ENCODE data around the gene EIF2AK2. TPM values are rescaled to one million over a fixed set of nuclear protein-coding genes. Genes with fewer than 3 reads are reported as not detected.

The EIF2AK2 gene
- total RNA-seq, 2 experiments from 2014 or later: 29.1 to 31.1 TPM

DNA sequence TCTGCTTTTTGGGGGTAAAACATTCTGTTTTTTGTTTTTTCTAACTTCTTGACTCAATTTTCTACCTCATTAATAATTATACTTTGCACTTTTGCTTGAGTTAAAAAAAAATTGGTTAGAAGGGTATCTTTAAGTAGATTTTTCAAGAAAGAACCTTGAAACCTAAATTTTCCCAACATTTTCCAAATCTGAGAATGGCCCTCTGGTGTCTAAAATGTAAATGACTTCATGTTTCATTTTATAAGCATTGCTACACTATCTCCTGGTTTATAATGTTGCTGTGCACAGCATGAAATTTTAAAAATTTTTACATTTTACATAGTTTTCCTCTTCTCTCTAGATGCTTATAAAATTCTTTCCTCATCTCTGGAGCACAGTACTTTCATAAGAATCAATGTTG, 14.2 kb downstream of the EIF2AK2 start:
- POLR2A ChIA-PET: interaction anchor here (2.0 kb wide), 1 partner anchor 14 kb away, joined by 5 read pairs; the partner anchor contains the start of gene EIF2AK2
- Histone ChIP-seq H3K9me3 (ENCODE audit: control insufficient read depth in 1 of 2, insufficient read depth in 1 of 2, low read length in 2 of 2) (no peaks in the 10 kb centered on the region), H3K36me3 (ENCODE audit: insufficient read depth, low read length) (peaks cover 61% of the 10 kb centered on the region), H3K27ac (ENCODE audit: low read depth in 1 of 2, low read length in 2 of 2) (no peak overlapping the region), H3K4me3 (ENCODE audit: low read length) (no peak overlapping the region), H3K4me1 (ENCODE audit: insufficient read depth, low read length) (no peaks in the 10 kb centered on the region), H3K27me3 (ENCODE audit: control insufficient read depth in 1 of 2, insufficient read depth in 2 of 2, low read length in 2 of 2) (no peaks in the 10 kb centered on the region)
- no peak for DNase-seq
- Mint-ChIP-seq H3K27me3 (no peaks in the 10 kb centered on the region), H3K27ac (no peak overlapping the region), H3K4me3 (no peak overlapping the region), H3K9me3 (no peaks in the 10 kb centered on the region), H3K4me1 (ENCODE audit: low read depth) (peaks cover 4% of the 10 kb centered on the region), H3K36me3 (ENCODE audit: low read depth) (peaks cover 76% of the 10 kb centered on the region)
- no peak for TF ChIP-seq CTCF (IDR thresholded peaks at IDR 0.05)
- CTCF ChIA-PET: no interaction called here
- intact Hi-C loops (cut with DNase I, micrococcal nuclease): no loop called here
- ATAC-seq (ENCODE audit: poor library complexity): no peak

- no peak for DNase-seq
- Histone ChIP-seq H3K36me3 (ENCODE audit: insufficient read depth, low read length) (peaks cover 89% of the 10 kb centered on the region), H3K4me1 (ENCODE audit: insufficient read depth, low read length) (no peaks in the 10 kb centered on the region), H3K27me3 (ENCODE audit: control insufficient read depth in 1 of 2, insufficient read depth in 2 of 2, low read length in 2 of 2) (no peaks in the 10 kb centered on the region), H3K27ac (ENCODE audit: low read depth in 1 of 2, low read length in 2 of 2) (no peak overlapping the region), H3K4me3 (ENCODE audit: low read length) (no peak overlapping the region), H3K9me3 (ENCODE audit: control insufficient read depth in 1 of 2, insufficient read depth in 1 of 2, low read length in 2 of 2) (no peaks in the 10 kb centered on the region)
- Mint-ChIP-seq H3K27me3 (no peaks in the 10 kb centered on the region), H3K9me3 (peaks cover 2% of the 10 kb centered on the region), H3K27ac (no peak overlapping the region), H3K4me1 (ENCODE audit: low read depth) (peaks cover 5% of the 10 kb centered on the region), H3K36me3 (ENCODE audit: low read depth) (peaks cover 20% of the 10 kb centered on the region), H3K4me3 (no peak overlapping the region)
- no peak for ATAC-seq (ENCODE audit: poor library complexity)
- no peak for TF ChIP-seq CTCF (IDR thresholded peaks at IDR 0.05)
- CTCF ChIA-PET: no interaction called here
- POLR2A ChIA-PET: no interaction called here
- intact Hi-C loops (cut with DNase I, micrococcal nuclease): no loop called here
Measured at GRCh38 chr2:37132914-37133313, 23.9 kb downstream of the EIF2AK2 start.

DNA sequence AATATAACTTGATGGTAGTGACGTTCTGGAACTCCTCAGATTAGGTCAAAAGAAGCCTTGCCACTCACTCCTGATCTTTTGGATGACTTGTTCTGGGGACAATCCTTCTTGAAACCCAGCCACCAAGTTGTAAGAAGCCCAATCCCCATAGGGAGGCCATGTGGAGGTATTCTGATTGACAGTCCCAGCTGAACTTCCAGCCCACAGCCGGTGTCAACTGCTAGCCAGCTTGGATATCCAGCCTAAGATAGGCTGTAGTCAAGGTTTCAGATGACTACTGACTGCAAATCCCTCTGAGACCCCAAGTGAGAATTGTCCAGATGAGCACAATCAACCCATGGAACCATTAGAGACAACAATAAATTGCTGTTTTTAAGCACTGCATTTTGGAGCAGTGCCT, 31.4 kb downstream of the EIF2AK2 start:
- Histone ChIP-seq H3K9me3 (ENCODE audit: control insufficient read depth in 1 of 2, insufficient read depth in 1 of 2, low read length in 2 of 2) (no peaks in the 10 kb centered on the region), H3K36me3 (ENCODE audit: insufficient read depth, low read length) (peaks cover 55% of the 10 kb centered on the region), H3K4me1 (ENCODE audit: insufficient read depth, low read length) (no peaks in the 10 kb centered on the region), H3K4me3 (ENCODE audit: low read length) (no peak overlapping the region), H3K27me3 (ENCODE audit: control insufficient read depth in 1 of 2, insufficient read depth in 2 of 2, low read length in 2 of 2) (no peaks in the 10 kb centered on the region), H3K27ac (ENCODE audit: low read depth in 1 of 2, low read length in 2 of 2) (no peak overlapping the region)
- TF ChIP-seq CTCF (IDR thresholded peaks at IDR 0.05): no peak
- peaks cover 78% of the 10 kb centered on the region for H3K36me3 Mint-ChIP-seq (ENCODE audit: low read depth)
- ChIA-PET POLR2A (no interaction called here), CTCF (no interaction called here)
- intact Hi-C loops (cut with DNase I, micrococcal nuclease): no loop called here
- no peak overlapping the region for H3K27ac Mint-ChIP-seq
- H3K9me3 Mint-ChIP-seq: no peaks in the 10 kb centered on the region
- DNase-seq (no peak), ATAC-seq (ENCODE audit: poor library complexity) (no peak)
- peaks cover 10% of the 10 kb centered on the region for H3K4me1 Mint-ChIP-seq (ENCODE audit: low read depth)
- H3K27me3 Mint-ChIP-seq: no peaks in the 10 kb centered on the region
- H3K4me3 Mint-ChIP-seq: no peak overlapping the region
